Suppressor macrophage (primary cell): ENCODE results near the gene CXCL13.
"Not testable (repeated sequence)": the region's sequence is repeated elsewhere in the genome, so short reads cannot be mapped to it uniquely, and the experiment has no call there.

Experiments
- DNase-seq, 4 experiments: peaks; one replicate each; pipeline ENCODE4 v3.0.0-alpha.2; 2020 to 2022

Gene CXCL13

DNA sequence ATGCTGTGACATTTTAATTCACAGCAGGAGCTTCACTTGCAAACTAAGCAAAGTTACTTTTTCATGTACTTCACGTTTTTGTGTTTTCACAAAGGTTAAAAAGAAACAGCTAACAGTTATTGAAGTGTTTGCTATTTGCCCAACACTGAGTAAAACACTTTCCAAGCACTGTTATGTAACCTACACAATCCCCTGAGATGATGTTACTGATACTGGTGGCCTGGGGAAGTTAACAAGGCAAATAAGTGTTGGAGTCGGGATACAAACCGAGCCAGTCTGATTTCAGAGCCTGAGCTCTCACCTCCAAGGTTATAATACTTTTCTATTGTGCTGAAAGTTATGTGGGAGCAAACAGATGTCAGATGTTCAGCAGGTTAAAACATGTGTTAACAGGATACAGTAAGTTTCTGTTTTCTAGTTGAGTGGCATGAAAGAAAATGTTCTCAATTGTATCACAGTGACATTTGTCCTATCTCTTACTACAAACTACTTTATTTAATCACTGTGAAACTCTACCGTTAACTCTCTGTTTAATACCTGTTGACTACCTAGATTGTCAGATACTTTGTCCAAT, 3.9 kb upstream of the CXCL13 start:
- no peak for DNase-seq

GRCh38 chr4:77613267-77613666, 7.6 kb downstream of the CXCL13 start:
- no peak for DNase-seq

GRCh38 chr4:77615153-77615552, 9.5 kb downstream of the CXCL13 start:
- no peak for DNase-seq

GRCh38 chr4:77617203-77617602, 11.6 kb downstream of the CXCL13 start:
- DNase-seq: no peak

GRCh38 chr4:77618383-77619241, 13.0 kb downstream of the CXCL13 start:
- DNase-seq: peak; percentile 74 to 85 (median 80)

- DNase-seq: no peak
Observed at GRCh38 chr4:77619408-77619807, 13.8 kb downstream of the CXCL13 start.

DNA sequence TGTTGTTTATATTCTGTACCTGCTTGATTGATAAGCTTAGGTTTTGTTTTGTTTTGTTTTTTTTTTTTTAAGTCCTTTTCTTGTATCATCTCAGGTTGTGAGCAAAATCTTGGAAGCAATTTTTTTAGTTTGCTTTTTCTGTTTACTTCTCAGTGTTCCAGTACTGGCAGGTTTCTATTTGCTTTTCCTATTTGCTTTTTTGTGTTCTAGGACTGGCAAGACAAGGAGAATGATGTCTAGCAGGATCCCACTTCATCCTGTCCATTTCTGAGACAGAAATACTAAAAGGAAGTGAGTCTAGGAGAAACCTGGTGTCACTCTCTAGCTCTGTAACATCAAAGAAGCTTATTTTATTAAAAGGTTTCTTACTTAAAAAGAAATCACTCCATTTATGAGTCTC, 15.6 kb downstream of the CXCL13 start:
- DNase-seq: no peak

DNA sequence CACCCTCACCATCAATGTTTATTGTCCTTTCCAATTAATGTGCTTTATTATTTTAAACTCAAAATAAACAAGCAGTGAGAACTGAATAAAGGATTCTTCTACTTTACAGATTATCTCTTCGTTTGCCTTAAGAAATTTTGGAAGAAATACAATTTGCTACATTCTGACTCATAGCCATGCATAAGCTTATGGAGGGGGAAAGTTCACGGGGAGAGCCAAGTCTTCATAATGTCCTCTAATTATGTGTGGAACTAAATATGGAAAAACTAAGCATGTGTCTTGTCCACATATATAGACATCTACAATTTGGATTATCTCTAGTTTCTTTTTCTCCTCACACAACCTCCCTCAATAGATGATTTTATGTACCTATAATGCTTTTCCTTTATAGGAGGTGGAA, 17.5 kb downstream of the CXCL13 start:
- no peak for DNase-seq

DNA sequence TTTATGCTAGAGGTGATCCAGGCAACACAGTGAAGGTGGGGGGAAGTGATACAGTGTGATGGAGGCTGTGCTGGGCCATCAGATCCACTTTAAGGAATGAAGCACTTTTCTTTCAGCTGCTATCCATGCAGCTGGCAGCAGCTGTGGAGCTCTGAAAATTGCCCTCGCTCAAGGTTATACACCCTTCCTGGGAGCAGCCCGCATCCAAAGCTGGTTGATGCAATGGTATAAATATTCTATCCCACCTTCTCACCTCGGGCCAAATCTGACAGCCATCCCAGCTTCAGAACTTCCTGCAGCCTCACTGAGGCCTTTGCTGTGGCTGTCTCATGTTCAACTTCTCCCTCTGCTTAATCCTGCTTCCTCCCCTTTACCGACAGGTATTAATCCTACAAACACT, 18.6 kb downstream of the CXCL13 start:
- no peak for DNase-seq

- DNase-seq: no peak
Observed at GRCh38 chr4:77625485-77625884, 19.9 kb downstream of the CXCL13 start.

GRCh38 chr4:77629885-77630284, 24.3 kb downstream of the CXCL13 start:
- DNase-seq: no peak

DNA sequence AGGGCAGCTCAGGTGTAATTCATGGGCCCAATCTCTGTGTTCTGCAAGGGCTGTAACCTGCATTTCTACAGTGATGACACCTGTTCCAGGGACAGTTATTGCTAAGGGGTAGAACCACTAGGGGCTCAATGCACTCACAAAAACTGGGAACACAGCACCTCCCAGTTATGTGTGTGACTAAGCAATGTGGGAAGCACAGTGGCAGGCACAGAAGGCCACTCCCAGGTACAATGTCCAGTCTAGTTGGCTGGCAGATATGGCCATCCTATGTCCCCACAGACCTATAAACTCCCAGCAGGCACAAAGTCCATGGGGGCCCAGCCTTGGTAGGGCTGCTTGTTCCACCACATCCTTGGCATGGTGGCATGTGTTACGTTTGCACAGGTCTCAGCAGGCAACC, 25.7 kb downstream of the CXCL13 start:
- DNase-seq: no peak

DNA sequence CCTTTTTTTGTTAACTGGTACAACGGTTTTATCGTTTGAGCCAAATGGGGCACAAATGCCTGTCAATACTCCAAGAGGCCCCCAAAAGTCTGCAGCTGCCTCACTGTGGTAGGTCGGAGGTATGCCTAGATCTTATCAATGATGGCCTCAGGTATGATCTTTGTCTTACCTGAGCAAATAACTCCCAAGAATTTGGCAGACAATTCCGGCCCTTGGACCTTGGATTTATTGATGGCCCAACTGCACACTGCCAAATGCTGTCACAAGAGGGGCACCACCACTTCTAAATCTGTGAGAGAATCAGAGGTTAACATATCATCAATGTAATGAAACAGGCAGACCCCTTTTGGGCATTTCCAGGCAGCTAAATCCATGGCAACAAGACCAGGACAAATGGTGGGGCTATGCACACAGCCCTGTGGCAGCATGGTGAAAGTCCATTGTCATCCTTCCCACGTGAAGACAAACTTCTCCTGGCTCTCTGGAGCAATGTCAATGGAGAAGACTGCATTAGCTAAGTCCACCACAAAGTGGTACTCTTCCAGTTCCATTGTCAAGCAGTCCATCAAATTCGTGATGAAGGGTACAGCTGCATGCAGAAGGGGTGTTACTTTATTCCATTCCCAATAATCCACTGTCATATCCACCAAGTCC, 28.6 kb downstream of the CXCL13 start:
- DNase-seq: no peak

DNA sequence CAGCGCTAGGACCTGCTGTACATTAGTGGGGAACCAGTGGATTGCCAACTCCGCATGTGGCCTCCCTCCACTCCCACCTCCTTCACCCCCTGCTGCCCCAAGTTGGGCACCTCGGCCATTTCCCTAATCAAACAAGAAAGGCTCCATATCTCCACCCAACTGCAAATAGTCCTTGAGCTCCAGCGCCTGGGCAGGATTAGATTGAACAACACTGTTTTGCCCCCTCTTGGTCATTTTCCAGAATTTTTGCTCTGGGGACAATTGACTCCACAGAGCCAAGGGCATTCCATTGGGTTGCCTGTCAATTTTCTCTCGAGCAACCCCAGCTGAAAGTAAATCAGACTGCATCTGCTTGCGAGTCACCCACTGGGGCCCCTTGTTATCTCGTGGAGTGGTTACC, 29.6 kb downstream of the CXCL13 start:
- DNase-seq: no peak

DNA sequence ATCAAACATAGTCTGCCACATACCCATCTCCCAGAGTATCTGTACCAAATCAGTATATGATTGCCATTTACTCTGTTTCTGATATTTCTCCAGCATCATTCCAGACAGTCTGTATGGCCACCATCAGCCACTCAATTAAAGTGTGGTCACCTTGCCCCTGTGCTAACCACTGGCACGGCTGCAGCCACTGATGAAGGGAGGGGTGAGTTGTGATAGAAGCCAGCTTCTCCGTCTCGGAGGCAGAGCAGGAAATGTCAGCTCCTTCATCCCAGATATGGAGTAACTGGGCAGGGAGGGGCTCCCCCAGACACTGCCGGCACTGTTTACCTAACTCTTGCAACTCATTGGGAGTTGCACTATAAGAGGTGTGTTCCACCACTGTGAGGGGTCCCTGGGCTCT, 30.3 kb downstream of the CXCL13 start:
- DNase-seq: no peak

DNA sequence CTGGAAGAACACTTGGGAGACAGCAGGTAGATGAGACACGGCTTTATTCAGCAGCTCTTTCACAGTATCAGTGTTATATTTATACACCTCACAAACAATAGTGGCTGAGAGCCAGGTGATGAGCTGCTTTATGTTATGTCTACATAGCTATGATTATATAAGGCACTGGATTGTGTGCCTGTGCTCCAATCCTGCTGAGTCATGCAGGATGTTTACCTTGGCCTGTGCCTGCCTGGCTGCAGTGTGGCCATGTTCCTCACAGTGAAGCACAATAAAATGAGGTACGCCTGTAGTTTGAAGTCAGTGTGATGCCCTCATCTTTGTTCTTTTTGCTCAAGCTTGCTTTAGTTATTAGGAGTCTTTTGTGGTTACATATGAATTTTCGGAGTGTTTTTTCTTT, 31.3 kb downstream of the CXCL13 start:
- no peak for DNase-seq

DNA sequence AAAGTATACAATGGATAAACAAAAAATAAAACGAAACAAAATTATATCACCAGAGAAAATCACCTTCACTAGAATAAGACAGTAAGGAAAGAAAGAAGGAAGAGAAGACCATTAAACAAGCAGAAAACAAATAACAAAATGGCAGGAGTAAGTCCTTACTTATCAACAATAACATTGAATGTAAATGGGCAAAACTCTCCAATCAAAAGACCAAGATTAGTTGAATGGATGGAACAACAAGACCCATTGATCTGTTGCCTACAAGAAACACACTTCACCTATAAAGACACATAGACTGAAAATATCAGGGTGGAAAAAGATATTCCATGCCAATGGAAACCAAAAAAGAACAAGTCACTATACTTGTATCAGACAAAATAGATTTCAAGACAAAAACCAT, 38.4 kb downstream of the CXCL13 start:
- not testable (repeated sequence) for DNase-seq

DNA sequence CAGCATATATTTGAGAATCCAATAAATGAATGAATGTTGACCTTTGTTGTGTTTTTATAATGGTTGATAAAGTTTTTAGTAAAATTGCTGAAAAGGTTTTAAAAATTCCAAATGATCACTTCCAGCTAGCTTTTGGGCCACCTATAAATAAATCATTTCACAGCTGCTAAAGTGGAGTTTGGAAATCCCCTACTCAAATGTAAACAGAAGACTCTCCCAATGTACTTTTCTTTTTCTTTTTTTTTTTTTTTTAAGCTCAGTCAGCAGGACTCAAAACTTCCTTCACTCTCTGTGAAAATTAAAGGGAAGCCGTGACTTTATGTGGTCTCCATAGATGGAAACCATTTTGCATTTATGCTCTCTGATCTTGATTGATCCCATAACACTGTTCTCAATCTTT, 45.2 kb downstream of the CXCL13 start:
- peak in 1 of 4 experiments; percentile 4 for DNase-seq

- DNase-seq: no peak
Observed at GRCh38 chr4:77651820-77652219, 46.2 kb downstream of the CXCL13 start.

DNA sequence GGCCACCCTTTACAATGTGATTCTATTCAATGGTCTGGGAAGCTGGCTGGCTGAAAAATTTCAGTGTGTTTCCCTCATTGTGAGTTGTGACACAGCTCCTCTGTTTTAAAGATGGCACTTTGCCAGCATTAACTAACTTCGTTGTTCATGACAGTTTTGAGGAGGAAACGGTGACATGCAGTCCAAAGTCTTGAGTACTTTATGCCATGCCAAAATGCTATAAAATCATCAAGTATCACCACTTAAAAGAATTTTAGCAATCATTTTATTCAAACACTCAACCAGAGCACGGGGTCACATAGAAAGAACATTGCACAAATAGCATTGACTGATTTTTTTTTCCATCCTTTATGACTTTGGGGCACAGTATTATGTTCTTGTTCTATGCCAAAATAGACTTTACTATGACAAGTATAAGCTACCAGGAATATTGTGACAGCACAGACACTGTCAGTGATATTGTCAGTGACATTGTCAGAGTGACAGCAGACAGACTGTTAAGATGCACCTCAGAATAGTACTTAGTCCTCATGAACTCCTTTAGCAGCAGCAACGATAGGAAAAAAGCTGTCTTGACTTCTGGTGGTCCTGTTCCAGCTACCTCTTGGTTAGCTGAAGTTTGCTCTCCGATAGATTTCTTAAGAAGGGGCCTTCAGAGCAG, 46.7 kb downstream of the CXCL13 start:
- peak in 1 of 4 experiments; percentile 22 for DNase-seq

- no peak for DNase-seq
Observed at GRCh38 chr4:77653162-77653758, 47.6 kb downstream of the CXCL13 start.

DNA sequence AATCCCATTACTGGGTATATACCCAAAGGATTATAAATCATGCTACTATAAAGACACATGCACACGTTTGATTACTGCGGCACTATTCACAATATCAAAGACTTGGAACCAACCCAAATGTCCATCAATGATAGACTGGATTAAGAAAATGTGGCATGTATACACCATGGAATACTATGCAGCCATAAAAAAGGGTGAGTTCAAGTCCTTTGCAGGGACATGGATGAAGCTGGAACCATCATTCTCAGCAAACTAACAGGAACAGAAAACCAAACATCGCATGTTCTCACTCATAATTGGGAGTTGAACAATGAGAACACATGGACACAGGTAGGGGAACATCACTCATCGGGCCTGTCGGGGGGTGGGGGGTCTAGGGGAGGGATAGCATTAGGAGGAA, 54.7 kb downstream of the CXCL13 start:
- not testable (repeated sequence) for DNase-seq
